BLaER1 (cell line): ENCODE measurements around the gene KRT80.

ENCODE experiments used
- H3K27ac ChIP-seq: shearing (Covaris generic); formaldehyde crosslinking; 2 replicates; pipeline ENCODE4 v1.8.1; 2022
- H3K27me3 ChIP-seq: shearing (Covaris generic); formaldehyde crosslinking; 2 replicates; pipeline ENCODE4 v1.8.1; 2022
- H3K36me3 ChIP-seq: shearing (Covaris generic); formaldehyde crosslinking; 2 replicates; pipeline ENCODE4 v1.8.1; 2022
- H3K4me1 ChIP-seq: shearing (Covaris generic); formaldehyde crosslinking; 2 replicates; pipeline ENCODE4 v1.8.1; 2022
- H3K4me2 ChIP-seq: shearing (Covaris generic); formaldehyde crosslinking; 2 replicates; pipeline ENCODE4 v1.8.1; 2022
- H3K4me3 ChIP-seq: shearing (Covaris generic); formaldehyde crosslinking; 2 replicates; pipeline ENCODE4 v1.8.1; 2022
- H3K9ac ChIP-seq: shearing (Covaris generic); formaldehyde crosslinking; 2 replicates; pipeline ENCODE4 v1.8.1; 2022
- H3K9me3 ChIP-seq: shearing (Covaris generic); formaldehyde crosslinking; 2 replicates; pipeline ENCODE4 v1.8.1; 2022
- H4K20me1 ChIP-seq: shearing (Covaris generic); formaldehyde crosslinking; 2 replicates; pipeline ENCODE4 v1.8.1; 2022
- Cebpa-rat ChIP-seq: shearing (Covaris generic); IDR thresholded peaks from 2 replicates; pipeline ENCODE4 v1.8.1; 2022

KRT80 gene

GRCh38 chr12:52221070-52221781 lies 29.4 kb upstream of the KRT80 start:
- H3K4me3 ChIP-seq, result no peak overlapping the region
- H3K9me3 ChIP-seq, result no peaks in the 10 kb centered on the region
- H3K4me2 ChIP-seq, result no peak overlapping the region
- no peaks in the 10 kb centered on the region for H3K4me1 ChIP-seq
- TF ChIP-seq Cebpa-rat, result no peak
- H3K9ac ChIP-seq, result no peak overlapping the region
- no peaks in the 10 kb centered on the region for H3K27me3 ChIP-seq
- H3K36me3 ChIP-seq, result no peaks in the 10 kb centered on the region
- no peaks in the 10 kb centered on the region for H4K20me1 ChIP-seq
- no peak overlapping the region for H3K27ac ChIP-seq

DNA sequence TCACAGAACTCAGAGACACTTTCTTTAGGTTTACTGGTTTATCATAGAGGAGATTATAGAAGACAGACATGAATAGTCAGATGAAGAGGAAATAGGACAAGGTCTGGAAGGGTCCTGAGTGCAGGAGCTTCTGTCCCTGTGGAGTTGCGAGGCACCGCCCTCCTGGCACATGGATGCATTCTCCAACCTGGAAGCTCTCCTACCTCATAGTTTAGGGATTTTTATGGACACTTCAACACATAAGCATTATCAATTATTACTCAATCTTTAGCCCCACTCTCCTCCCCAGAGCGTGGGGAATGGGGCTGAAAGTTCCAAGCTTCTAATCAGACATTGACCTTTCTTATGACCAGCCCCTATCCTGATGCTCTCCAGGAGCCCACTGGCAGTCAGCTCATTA lies 28.7 kb upstream of the KRT80 start:
- Histone ChIP-seq H3K4me1 (no peaks in the 10 kb centered on the region), H3K4me3 (no peak overlapping the region), H3K27ac (no peak overlapping the region), H3K9ac (no peak overlapping the region), H3K27me3 (no peaks in the 10 kb centered on the region), H3K9me3 (no peaks in the 10 kb centered on the region), H4K20me1 (no peaks in the 10 kb centered on the region), H3K36me3 (no peaks in the 10 kb centered on the region), H3K4me2 (no peak overlapping the region)
- TF ChIP-seq Cebpa-rat, result no peak

DNA sequence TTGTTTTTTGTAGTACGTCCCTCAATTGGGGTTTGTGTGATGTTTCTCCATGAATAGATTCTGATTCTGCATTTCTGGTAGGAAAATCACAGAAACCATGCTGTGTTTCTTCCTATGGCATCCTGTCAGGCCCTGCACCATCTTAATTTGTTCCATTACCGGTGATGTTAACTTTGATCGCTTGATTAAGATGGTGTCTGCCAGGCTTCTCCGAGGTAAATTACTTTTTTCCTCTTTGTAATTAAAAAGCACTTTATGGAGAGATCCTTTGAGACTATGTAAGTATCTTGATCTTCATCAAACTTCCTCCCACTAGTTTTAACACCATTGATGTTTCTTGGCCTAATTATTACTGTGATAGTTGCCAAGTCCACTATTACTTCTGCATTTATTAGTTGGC lies 26.2 kb upstream of the KRT80 start:
- H3K27ac ChIP-seq, result no peak overlapping the region

DNA sequence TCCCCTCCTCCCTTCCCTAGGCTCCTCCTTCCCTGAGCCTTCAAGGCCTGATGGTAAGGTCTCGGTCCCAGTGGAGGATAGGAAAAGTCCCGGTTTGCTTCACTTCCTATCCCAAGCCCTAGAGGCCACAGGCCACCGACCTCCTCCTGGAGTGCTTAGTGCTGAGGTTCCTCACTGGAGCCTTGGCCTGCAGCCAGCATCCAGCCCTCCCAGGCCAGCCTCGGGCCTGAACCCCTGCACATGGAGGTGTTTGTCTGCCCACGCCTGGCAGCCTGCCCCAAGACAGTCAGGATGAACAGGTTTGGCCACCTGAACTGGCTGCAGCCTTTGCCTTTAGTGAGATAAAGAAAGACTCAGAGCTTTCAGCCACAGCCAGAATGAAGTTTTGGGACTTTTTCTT lies 25.4 kb upstream of the KRT80 start:
- Histone ChIP-seq H3K27ac (no peak overlapping the region), H3K9ac (no peak overlapping the region), H3K27me3 (no peaks in the 10 kb centered on the region), H3K4me2 (no peak overlapping the region), H3K9me3 (no peaks in the 10 kb centered on the region), H4K20me1 (no peaks in the 10 kb centered on the region), H3K36me3 (no peaks in the 10 kb centered on the region), H3K4me1 (no peaks in the 10 kb centered on the region), H3K4me3 (no peak overlapping the region)
- TF ChIP-seq Cebpa-rat, result no peak

More for the DNA sequence above, 26.2 kb upstream of the KRT80 start:
- TF ChIP-seq Cebpa-rat, result no peak
- Histone ChIP-seq H3K36me3 (no peaks in the 10 kb centered on the region), H4K20me1 (no peaks in the 10 kb centered on the region), H3K9me3 (no peaks in the 10 kb centered on the region), H3K4me1 (no peaks in the 10 kb centered on the region), H3K9ac (no peak overlapping the region), H3K4me3 (no peak overlapping the region), H3K27me3 (no peaks in the 10 kb centered on the region), H3K4me2 (no peak overlapping the region)

- Histone ChIP-seq H3K27me3 (no peaks in the 10 kb centered on the region), H3K9ac (no peak overlapping the region), H3K4me2 (no peak overlapping the region), H3K9me3 (no peaks in the 10 kb centered on the region), H3K4me1 (no peaks in the 10 kb centered on the region), H3K36me3 (no peaks in the 10 kb centered on the region), H3K4me3 (no peak overlapping the region), H3K27ac (no peak overlapping the region), H4K20me1 (no peaks in the 10 kb centered on the region)
- no peak for TF ChIP-seq Cebpa-rat
Observed at GRCh38 chr12:52216807-52217206, 25.0 kb upstream of the KRT80 start.

- Histone ChIP-seq H3K4me1 (peaks cover 4% of the 10 kb centered on the region), H3K4me2 (no peak overlapping the region), H4K20me1 (no peaks in the 10 kb centered on the region), H3K9me3 (no peaks in the 10 kb centered on the region), H3K4me3 (no peak overlapping the region), H3K36me3 (no peaks in the 10 kb centered on the region), H3K27me3 (no peaks in the 10 kb centered on the region), H3K27ac (no peak overlapping the region), H3K9ac (no peak overlapping the region)
- no peak for TF ChIP-seq Cebpa-rat
Observed at GRCh38 chr12:52216100-52216499, 24.3 kb upstream of the KRT80 start.

DNA sequence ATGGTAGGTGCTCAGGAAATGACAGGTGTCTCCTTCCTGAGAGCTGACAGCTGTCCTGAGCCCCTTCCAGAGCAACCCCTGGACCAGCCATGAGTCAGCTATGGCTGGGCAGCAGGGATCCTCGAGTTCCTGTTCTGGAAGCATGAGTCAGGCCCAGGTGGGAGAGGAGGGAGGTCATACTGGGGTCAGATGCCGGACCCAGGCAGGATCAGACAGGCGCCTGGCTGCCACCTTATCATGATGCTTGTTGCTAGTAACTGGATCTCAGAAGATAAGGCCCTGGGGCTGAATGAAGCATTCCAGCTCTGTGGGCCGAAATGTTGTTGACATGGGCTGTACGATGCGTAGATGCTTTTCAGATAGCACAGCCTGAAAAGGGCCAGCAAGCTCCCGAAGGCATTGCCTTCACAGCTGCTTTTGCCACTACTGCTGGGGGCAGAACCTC lies 23.8 kb upstream of the KRT80 start:
- Histone ChIP-seq H3K4me1 (peaks cover 9% of the 10 kb centered on the region), H4K20me1 (no peaks in the 10 kb centered on the region), H3K9ac (no peak overlapping the region), H3K4me2 (no peak overlapping the region), H3K4me3 (no peak overlapping the region), H3K27ac (no peak overlapping the region), H3K27me3 (no peaks in the 10 kb centered on the region), H3K36me3 (no peaks in the 10 kb centered on the region), H3K9me3 (no peaks in the 10 kb centered on the region)
- no peak for TF ChIP-seq Cebpa-rat

DNA sequence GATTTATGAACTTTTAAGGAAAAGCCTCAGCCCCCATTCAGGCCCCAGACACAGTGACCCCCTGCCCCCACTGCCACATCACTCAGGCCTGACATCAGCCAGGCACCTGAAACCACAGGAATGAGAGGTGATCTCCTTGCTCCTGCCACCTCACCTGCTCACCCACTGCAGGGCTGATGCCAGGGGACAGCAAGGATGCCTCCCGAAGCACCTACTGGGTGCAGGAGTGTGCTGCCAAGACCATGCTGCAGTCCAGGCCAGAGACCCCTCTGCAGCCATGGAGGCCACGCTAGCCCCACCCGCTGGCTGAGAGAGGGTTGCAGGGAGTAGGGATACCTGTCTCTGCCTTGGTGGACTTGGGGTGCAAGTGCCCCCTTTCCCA lies 22.6 kb upstream of the KRT80 start:
- Histone ChIP-seq H3K27me3 (no peaks in the 10 kb centered on the region), H3K4me1 (peaks cover 12% of the 10 kb centered on the region), H3K27ac (no peak overlapping the region), H4K20me1 (no peaks in the 10 kb centered on the region), H3K9ac (no peak overlapping the region), H3K4me2 (no peak overlapping the region), H3K36me3 (no peaks in the 10 kb centered on the region), H3K4me3 (no peak overlapping the region), H3K9me3 (no peaks in the 10 kb centered on the region)
- TF ChIP-seq Cebpa-rat, result no peak

DNA sequence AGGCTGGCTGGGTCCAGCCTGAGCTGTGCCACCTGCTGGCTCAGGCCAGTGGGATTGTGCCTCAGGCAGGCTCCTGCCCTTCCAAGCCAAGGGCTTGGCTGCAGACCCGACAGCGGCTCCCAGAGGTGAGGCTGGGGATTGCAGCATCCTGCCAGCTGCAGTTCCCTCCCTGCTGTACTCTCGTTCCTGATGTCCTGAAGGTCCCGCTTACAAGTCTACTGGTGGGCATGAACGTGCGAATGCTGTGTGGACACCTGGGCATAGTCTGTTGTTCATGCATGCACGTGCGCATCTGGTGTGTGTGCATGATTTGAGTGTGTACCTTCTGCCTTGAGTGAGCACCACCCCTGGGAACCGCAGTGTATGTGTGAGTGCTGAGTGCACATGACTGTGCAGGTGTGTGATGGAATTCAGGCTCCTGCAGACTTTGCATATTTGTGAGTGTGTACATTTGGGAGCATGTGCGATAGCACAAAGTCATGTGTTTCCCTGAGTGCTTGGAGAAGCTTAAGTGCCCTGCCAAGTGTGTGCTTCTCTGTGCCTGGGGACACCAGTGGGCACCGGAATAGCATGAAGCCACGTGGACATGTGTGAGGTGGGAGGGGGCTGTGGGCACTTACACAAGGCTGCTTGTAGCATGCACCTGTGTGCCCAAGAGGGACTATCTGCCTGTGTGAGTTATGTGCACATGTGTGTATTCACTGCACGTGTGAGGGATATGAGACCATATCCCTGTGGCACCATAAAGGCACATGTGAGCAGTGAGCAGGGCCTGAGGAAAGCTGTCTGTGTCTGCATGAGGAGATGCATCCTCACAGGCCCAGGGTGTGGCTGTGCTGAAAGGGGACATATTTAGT lies 22.0 kb upstream of the KRT80 start:
- TF ChIP-seq Cebpa-rat, result no peak
- Histone ChIP-seq H4K20me1 (no peaks in the 10 kb centered on the region), H3K36me3 (no peaks in the 10 kb centered on the region), H3K27ac (no peak overlapping the region), H3K9ac (no peak overlapping the region), H3K4me2 (no peak overlapping the region), H3K4me1 (peaks cover 12% of the 10 kb centered on the region), H3K27me3 (no peaks in the 10 kb centered on the region), H3K4me3 (no peak overlapping the region), H3K9me3 (no peaks in the 10 kb centered on the region)

DNA sequence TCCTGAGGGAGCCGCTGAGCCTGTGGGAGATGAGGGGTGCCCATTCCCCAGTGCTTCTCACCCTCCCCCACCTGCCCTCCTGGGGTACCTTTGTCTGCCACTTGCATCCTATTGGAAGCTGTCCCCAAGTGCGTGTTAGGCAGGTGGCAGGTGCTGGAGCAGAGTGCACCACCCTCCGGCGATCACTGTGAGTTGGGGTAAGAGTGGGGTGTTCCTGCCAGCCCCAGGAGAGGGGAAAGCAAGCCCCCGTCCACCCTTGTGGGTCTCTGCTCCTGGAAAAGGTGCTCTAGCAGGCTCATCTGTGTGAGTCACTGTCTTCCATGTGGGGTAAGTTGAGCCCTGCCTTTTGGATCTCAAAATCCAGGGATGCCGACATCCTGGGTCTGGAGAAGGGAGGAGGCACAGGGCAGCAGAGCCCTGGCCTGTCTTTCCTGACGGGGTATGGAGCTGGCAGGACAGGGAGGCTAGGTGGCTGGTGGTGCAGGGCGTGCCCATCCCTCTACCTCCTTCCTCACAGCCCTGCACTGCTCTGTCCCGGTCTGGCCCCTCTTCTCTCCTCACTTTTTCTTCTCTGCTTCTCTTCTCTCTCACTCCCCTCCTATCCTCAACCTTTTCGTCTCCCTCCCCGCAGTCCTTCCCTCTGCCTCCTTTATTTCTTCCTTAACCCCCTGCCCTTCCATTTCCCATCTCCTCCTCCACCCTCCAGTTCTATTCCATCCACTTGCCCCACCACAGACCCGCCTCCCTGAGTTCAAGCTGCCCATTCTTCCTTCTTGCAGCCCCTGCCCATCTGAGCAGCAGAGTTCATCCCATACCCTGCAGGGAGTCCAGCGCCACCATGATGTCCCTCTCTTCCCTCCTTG lies 21.1 kb upstream of the KRT80 start:
- no peaks in the 10 kb centered on the region for H3K9me3 ChIP-seq
- H3K4me3 ChIP-seq, result no peak overlapping the region
- no peaks in the 10 kb centered on the region for H4K20me1 ChIP-seq
- H3K27ac ChIP-seq, result no peak overlapping the region
- H3K9ac ChIP-seq, result no peak overlapping the region
- H3K27me3 ChIP-seq, result no peaks in the 10 kb centered on the region
- no peak for TF ChIP-seq Cebpa-rat
- H3K36me3 ChIP-seq, result no peaks in the 10 kb centered on the region
- peaks cover 17% of the 10 kb centered on the region for H3K4me1 ChIP-seq
- no peak overlapping the region for H3K4me2 ChIP-seq
